Measurements from ENCODE around the gene SUSD4. TPM values are rescaled to one million over a fixed set of nuclear protein-coding genes. Genes with fewer than 3 reads are reported as not detected.

Gene SUSD4
- total RNA-seq, 1 donor from 2014 or later, result 0.84 TPM

DNA sequence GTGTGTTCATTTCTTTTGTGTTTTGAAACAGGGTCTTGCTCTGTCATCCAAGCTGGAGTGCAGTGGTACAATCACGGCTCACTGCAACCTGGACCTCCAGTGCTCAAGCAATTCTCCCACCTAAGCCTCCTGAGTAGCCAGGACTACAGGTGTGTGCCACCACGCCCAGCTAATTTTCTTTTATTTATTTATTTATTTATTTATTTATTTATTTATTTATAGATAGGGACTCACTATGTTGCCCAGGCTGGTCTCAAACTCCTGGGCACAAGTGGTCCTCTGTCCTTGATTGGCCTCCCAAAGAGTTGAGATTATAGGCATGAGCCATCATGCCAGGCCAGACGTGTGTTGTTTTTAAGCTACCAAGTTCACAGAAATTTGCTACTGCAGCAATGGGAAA, 177.2 kb downstream of the SUSD4 start:
- no peaks in the 10 kb centered on the region for H3K36me3 ChIP-seq (ENCODE audit: control insufficient read depth, insufficient read depth, low read length)
- no peak for DNase-seq (ENCODE audit: low read depth)
- H3K27me3 ChIP-seq (ENCODE audit: control insufficient read depth, insufficient read depth, low read length), result no peaks in the 10 kb centered on the region
- no peak overlapping the region for H3K4me3 ChIP-seq (ENCODE audit: low read depth, low read length)
- TF ChIP-seq CTCF (IDR thresholded peaks at IDR 0.05; ENCODE audit: insufficient read depth, low read length, poor library complexity, severe bottlenecking), result no peak

DNA sequence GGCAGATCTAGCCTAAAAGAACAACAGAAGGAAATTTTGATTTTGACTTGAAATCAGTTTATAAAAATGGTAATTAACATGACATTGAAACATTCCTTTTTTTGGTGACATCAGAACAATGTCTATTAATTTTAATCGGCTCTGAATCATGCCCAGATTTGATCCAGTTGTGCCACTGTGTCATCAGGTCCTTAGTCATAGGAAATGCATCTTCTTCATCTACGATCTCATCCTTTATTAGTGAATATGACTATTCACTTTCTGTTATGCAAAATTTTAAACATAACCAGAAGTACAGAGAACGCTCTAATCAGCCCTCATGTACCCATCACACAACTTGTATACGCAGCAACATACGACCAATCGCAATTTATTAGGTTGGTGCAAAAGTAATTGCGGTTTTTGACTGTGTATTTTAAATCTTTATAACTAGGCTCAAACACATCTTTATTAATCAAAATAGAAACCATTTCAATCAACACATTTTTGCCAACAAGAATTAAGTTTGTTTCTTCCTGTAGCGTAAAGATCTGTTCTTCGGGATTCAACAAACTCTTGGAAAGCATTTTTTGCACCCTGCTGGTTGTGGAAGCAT, 180.6 kb downstream of the SUSD4 start:
- no peak for TF ChIP-seq CTCF (IDR thresholded peaks at IDR 0.05; ENCODE audit: insufficient read depth, low read length, poor library complexity, severe bottlenecking)
- no peak for DNase-seq (ENCODE audit: low read depth)

DNA sequence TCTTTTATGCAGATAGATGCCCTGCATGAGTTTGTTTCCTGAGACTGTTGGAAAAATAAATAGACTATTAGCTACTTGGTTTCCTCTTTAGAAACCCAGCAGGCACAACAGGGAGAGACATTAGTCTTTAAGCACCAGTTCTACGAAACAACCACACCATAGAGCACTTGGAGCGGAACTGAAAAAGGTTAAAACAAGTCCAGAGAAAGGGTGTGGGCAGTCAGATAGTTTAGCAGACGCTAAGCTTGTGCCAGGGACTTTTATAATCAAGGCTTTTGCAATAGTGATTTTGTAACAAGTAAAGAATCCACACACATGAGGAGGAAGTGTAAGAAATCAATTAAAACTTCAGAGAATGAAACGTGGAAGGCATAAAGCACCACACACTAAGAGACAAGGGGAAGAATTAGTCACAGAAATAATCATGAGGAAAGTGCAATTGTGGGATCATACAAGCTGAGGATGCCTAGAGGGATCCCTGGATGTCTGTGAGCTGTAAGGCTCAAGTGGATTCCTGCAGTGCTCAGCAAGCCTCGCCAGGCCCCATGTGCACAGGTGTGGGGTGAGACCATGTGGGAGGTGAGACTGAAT, 183.2 kb downstream of the SUSD4 start:
- no peak overlapping the region for H3K4me3 ChIP-seq (ENCODE audit: low read depth, low read length)
- no peak for TF ChIP-seq CTCF (IDR thresholded peaks at IDR 0.05; ENCODE audit: insufficient read depth, low read length, poor library complexity, severe bottlenecking)

More for the DNA sequence above, 180.6 kb downstream of the SUSD4 start:
- no peaks in the 10 kb centered on the region for H3K36me3 ChIP-seq (ENCODE audit: control insufficient read depth, insufficient read depth, low read length)
- no peak overlapping the region for H3K4me3 ChIP-seq (ENCODE audit: low read depth, low read length)
- H3K27me3 ChIP-seq (ENCODE audit: control insufficient read depth, insufficient read depth, low read length), result no peaks in the 10 kb centered on the region

GRCh38 chr1:223179786-223180185, 184.2 kb downstream of the SUSD4 start:
- Histone ChIP-seq H3K36me3 (ENCODE audit: control insufficient read depth, insufficient read depth, low read length) (no peaks in the 10 kb centered on the region), H3K4me3 (ENCODE audit: low read depth, low read length) (no peak overlapping the region), H3K27me3 (ENCODE audit: control insufficient read depth, insufficient read depth, low read length) (no peaks in the 10 kb centered on the region)
- no peak for DNase-seq (ENCODE audit: low read depth)
- no peak for TF ChIP-seq CTCF (IDR thresholded peaks at IDR 0.05; ENCODE audit: insufficient read depth, low read length, poor library complexity, severe bottlenecking)

More for the DNA sequence above, 183.2 kb downstream of the SUSD4 start:
- H3K27me3 ChIP-seq (ENCODE audit: control insufficient read depth, insufficient read depth, low read length), result no peaks in the 10 kb centered on the region
- no peak for DNase-seq (ENCODE audit: low read depth)
- H3K36me3 ChIP-seq (ENCODE audit: control insufficient read depth, insufficient read depth, low read length), result no peaks in the 10 kb centered on the region

GRCh38 chr1:223179280-223179679, 184.7 kb downstream of the SUSD4 start:
- no peak for TF ChIP-seq CTCF (IDR thresholded peaks at IDR 0.05; ENCODE audit: insufficient read depth, low read length, poor library complexity, severe bottlenecking)
- H3K27me3 ChIP-seq (ENCODE audit: control insufficient read depth, insufficient read depth, low read length), result no peaks in the 10 kb centered on the region
- DNase-seq (ENCODE audit: low read depth), result no peak
- no peak overlapping the region for H3K4me3 ChIP-seq (ENCODE audit: low read depth, low read length)
- no peaks in the 10 kb centered on the region for H3K36me3 ChIP-seq (ENCODE audit: control insufficient read depth, insufficient read depth, low read length)

DNA sequence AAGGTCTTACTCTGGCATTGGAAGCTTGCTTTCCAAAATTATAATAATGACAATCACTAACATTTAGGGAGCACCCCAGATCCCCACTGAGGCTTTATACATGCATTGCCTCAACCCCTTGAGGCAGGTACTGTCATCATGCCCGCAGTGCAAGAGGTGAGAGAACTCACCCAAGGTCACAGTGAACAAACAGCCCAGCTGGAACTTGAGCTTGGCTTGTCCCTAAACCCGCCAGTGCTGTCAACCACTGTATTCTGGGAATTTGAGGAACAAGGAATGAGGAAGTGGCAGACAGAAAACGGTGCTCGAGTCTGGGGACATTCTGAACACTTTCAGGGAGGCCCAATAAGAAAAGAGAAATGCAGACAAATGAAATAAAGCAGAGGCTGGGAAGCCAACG, 186.3 kb downstream of the SUSD4 start:
- no peaks in the 10 kb centered on the region for H3K27me3 ChIP-seq (ENCODE audit: control insufficient read depth, insufficient read depth, low read length)
- H3K4me3 ChIP-seq (ENCODE audit: low read depth, low read length), result no peak overlapping the region
- DNase-seq (ENCODE audit: low read depth), result no peak
- no peak for TF ChIP-seq CTCF (IDR thresholded peaks at IDR 0.05; ENCODE audit: insufficient read depth, low read length, poor library complexity, severe bottlenecking)
- H3K36me3 ChIP-seq (ENCODE audit: control insufficient read depth, insufficient read depth, low read length), result no peaks in the 10 kb centered on the region
